NB4 (cell line): ENCODE results near the gene ARL8B.

ENCODE experiments used
- MYC ChIP-seq: IDR thresholded peaks from 2 replicates; pipeline ENCODE4 v1.6.1; 2011; ENCODE audit warnings: low read depth, low read length
- POLR2A ChIP-seq: IDR thresholded peaks from 2 replicates; pipeline ENCODE4 v1.6.1; 2011; ENCODE audit warnings: mild to moderate bottlenecking; ENCODE audit not compliant: insufficient read length; ENCODE audit errors: extremely low read depth
- TF ChIP-seq, protein P1 (sequence below): IDR thresholded peaks from one replicate; pipeline ENCODE4 v1.5.1; 2012; ENCODE audit warnings: low read depth, low read length

- TF ChIP-seq, protein P1, sequence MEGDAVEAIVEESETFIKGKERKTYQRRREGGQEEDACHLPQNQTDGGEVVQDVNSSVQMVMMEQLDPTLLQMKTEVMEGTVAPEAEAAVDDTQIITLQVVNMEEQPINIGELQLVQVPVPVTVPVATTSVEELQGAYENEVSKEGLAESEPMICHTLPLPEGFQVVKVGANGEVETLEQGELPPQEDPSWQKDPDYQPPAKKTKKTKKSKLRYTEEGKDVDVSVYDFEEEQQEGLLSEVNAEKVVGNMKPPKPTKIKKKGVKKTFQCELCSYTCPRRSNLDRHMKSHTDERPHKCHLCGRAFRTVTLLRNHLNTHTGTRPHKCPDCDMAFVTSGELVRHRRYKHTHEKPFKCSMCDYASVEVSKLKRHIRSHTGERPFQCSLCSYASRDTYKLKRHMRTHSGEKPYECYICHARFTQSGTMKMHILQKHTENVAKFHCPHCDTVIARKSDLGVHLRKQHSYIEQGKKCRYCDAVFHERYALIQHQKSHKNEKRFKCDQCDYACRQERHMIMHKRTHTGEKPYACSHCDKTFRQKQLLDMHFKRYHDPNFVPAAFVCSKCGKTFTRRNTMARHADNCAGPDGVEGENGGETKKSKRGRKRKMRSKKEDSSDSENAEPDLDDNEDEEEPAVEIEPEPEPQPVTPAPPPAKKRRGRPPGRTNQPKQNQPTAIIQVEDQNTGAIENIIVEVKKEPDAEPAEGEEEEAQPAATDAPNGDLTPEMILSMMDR = no peak
- no peak for TF ChIP-seq POLR2A
- no peak for TF ChIP-seq MYC
Observed at GRCh38 chr3:5217824-5218595, 95.9 kb downstream of the ARL8B start.
